ENCODE measurements around the gene PDILT. TPM values are rescaled to one million over a fixed set of nuclear protein-coding genes. Genes with fewer than 3 reads are reported as not detected.

Gene PDILT
- total RNA-seq, 4 donors from 2014 or later = not detected

GRCh38 chr16:20364051-20364450 lies 40.5 kb downstream of the PDILT start:
- WGBS, 2 donors (ENCODE audit: low coverage in 1 of 2) = 76% methylated on average over 2 of the region's 3 CpGs; no CpG with 5 or more reads in 1 of the 2 donors

DNA sequence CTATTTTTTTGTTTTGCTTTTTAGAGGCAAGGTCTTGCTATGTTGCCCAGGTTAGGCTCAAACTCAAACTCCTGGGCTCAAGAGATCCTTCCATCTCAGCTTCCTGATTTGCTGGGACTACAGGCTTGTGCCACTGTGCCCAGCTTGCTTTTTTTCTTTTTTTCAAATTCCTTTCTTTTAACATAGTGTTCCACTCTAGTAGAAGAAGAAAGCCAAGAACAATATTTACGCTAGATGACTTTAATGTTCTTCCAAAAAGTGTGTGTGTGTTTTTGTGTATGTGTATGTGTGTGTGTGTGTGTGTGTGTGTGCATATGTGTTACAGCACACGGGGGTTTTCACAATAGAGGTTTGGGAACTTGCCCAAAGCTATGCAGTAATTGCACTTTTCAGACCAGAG lies 41.3 kb downstream of the PDILT start:
- Histone ChIP-seq H3K36me3 (no peaks in the 10 kb centered on the region), H3K4me3 (no peak overlapping the region), H3K27me3 (peaks cover 12% of the 10 kb centered on the region), H3K9me3 (no peaks in the 10 kb centered on the region), H3K4me1 (no peaks in the 10 kb centered on the region), H3K27ac (no peak overlapping the region)
- WGBS, 2 donors (ENCODE audit: low coverage in 1 of 2) = 14 to 54% methylated on average over 1 to 2 of the region's 2 CpGs
- TF ChIP-seq EP300 (IDR thresholded peaks at IDR 0.05) = no peak
- no peak for TF ChIP-seq POLR2A (IDR thresholded peaks at IDR 0.05)
- no peak for TF ChIP-seq POLR2AphosphoS5 (IDR thresholded peaks at IDR 0.05)
- TF ChIP-seq, protein P1, sequence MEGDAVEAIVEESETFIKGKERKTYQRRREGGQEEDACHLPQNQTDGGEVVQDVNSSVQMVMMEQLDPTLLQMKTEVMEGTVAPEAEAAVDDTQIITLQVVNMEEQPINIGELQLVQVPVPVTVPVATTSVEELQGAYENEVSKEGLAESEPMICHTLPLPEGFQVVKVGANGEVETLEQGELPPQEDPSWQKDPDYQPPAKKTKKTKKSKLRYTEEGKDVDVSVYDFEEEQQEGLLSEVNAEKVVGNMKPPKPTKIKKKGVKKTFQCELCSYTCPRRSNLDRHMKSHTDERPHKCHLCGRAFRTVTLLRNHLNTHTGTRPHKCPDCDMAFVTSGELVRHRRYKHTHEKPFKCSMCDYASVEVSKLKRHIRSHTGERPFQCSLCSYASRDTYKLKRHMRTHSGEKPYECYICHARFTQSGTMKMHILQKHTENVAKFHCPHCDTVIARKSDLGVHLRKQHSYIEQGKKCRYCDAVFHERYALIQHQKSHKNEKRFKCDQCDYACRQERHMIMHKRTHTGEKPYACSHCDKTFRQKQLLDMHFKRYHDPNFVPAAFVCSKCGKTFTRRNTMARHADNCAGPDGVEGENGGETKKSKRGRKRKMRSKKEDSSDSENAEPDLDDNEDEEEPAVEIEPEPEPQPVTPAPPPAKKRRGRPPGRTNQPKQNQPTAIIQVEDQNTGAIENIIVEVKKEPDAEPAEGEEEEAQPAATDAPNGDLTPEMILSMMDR (IDR thresholded peaks at IDR 0.05) = no peak
- ATAC-seq = no peak

More at GRCh38 chr16:20364051-20364450, 40.5 kb downstream of the PDILT start:
- TF ChIP-seq, protein P1 (IDR thresholded peaks at IDR 0.05) = no peak
- TF ChIP-seq EP300 (IDR thresholded peaks at IDR 0.05) (no peak), POLR2AphosphoS5 (IDR thresholded peaks at IDR 0.05) (no peak), POLR2A (IDR thresholded peaks at IDR 0.05) (no peak)
- no peaks in the 10 kb centered on the region for H3K36me3 ChIP-seq
- no peaks in the 10 kb centered on the region for H3K4me1 ChIP-seq
- no peak overlapping the region for H3K27ac ChIP-seq
- no peaks in the 10 kb centered on the region for H3K9me3 ChIP-seq
- no peak overlapping the region for H3K4me3 ChIP-seq
- peaks cover 18% of the 10 kb centered on the region for H3K27me3 ChIP-seq
- no peak for ATAC-seq

DNA sequence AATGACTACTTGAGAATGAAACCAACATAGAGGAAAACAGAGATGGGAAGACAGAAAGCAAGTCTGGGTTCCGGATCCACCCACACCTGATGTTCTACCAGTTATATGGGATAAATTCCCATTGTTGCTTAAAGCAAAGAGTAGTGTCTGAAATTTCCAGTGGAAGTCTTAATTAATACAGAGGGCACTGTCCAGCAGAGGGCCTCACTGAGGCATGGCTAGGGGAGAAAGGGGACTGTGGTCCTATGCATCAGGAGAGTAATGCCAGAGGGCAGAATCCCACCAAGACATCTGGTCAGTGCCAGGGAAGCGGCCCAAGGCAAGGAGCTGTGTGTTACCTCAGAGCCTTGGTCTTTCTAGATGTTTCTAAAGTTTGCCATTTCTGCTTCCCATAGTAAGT lies 44.5 kb downstream of the PDILT start:
- H3K27ac ChIP-seq = no peak overlapping the region
- no peak overlapping the region for H3K4me3 ChIP-seq
- WGBS, 2 donors (ENCODE audit: low coverage in 1 of 2) = 44 to 58% methylated on average over 1 to 2 of the region's 2 CpGs
- no peaks in the 10 kb centered on the region for H3K36me3 ChIP-seq
- no peaks in the 10 kb centered on the region for H3K4me1 ChIP-seq
- TF ChIP-seq POLR2AphosphoS5 (IDR thresholded peaks at IDR 0.05) = no peak
- TF ChIP-seq, protein P1 (IDR thresholded peaks at IDR 0.05) = no peak
- TF ChIP-seq EP300 (IDR thresholded peaks at IDR 0.05) = no peak
- no peak for TF ChIP-seq POLR2A (IDR thresholded peaks at IDR 0.05)
- no peaks in the 10 kb centered on the region for H3K9me3 ChIP-seq
- H3K27me3 ChIP-seq = peaks cover 31% of the 10 kb centered on the region
- no peak for ATAC-seq

GRCh38 chr16:20355114-20355782 lies 49.3 kb downstream of the PDILT start:
- no peak for ATAC-seq
- Histone ChIP-seq H3K4me3 (no peak overlapping the region), H3K27ac (no peak overlapping the region), H3K36me3 (no peaks in the 10 kb centered on the region), H3K9me3 (no peaks in the 10 kb centered on the region), H3K27me3 (peaks cover 39% of the 10 kb centered on the region), H3K4me1 (no peaks in the 10 kb centered on the region)
- WGBS, 2 donors (ENCODE audit: low coverage in 1 of 2) = 66 to 86% methylated on average over 1 to 6 of the region's 7 CpGs
- TF ChIP-seq POLR2A (IDR thresholded peaks at IDR 0.05) = no peak
- no peak for TF ChIP-seq EP300 (IDR thresholded peaks at IDR 0.05)
- TF ChIP-seq POLR2AphosphoS5 (IDR thresholded peaks at IDR 0.05) = no peak
- TF ChIP-seq, protein P1 (IDR thresholded peaks at IDR 0.05) = no peak

DNA sequence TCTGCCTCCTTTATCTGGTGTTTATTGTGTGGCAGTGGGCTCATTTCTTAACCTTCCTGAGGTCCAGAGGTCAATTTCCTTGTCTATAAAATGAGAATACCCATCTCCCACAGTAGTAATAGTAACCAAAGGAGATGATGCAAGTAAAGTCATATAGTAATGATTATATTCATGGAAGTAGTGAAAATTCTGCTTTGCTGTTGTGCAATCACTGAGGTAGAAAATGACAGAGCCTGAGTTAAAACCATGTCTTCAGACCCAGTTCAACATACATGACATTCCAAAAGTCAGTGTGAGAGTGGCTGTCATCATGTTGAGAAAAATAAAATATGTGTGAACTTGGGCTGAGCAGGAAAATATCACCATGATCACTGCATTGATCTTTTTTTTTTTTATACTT lies 51.2 kb downstream of the PDILT start:
- H3K9me3 ChIP-seq = no peaks in the 10 kb centered on the region
- peaks cover 56% of the 10 kb centered on the region for H3K27me3 ChIP-seq
- H3K4me1 ChIP-seq = no peaks in the 10 kb centered on the region
- ATAC-seq = no peak
- no peaks in the 10 kb centered on the region for H3K36me3 ChIP-seq
- H3K4me3 ChIP-seq = no peak overlapping the region
- TF ChIP-seq EP300 (IDR thresholded peaks at IDR 0.05) (no peak), POLR2AphosphoS5 (IDR thresholded peaks at IDR 0.05) (no peak), POLR2A (IDR thresholded peaks at IDR 0.05) (no peak)
- TF ChIP-seq, protein P1 (IDR thresholded peaks at IDR 0.05) = no peak
- no peak overlapping the region for H3K27ac ChIP-seq
